ENCODE measurements around the gene HELB. TPM values are rescaled to one million over a fixed set of nuclear protein-coding genes. Genes with fewer than 3 reads are reported as not detected.
A peak's percentile ranks its signal among the peaks of the same experiment; 100 is the strongest.

HELB gene
- total RNA-seq, 1 donor from 2014 or later: 6.9 TPM

DNA sequence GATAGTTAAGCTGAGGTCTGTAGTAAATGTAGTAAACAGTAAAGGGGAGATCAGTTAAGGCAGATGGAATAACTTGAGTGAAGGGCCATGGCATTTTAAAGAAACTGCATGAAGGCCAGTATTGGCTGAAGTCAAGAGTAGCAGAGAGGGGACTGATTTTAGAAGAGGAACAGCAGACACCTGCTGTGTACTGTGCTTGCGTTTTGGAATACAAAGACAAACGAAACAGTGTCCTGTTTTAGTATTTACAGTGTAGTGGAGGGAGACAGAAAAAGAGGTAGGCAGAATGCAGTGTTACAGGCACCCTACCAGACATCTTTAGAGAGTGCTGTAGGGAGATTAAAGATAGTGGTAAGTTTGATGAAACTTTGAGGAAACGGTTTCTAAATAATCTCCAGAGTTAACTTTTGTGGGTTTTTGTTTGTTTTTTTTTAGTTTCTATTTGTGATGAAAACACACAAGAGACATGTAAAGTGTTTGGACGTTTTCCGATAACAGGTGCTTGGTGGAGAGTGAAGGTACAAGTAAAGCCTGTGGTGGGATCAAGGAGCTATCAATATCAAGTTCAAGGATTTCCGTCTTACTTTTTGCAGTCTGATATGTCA, 2.1 kb downstream of the HELB start:
- peaks cover 13% of the 10 kb centered on the region for H3K4me1 ChIP-seq
- peaks cover 10% of the 10 kb centered on the region for H3K36me3 ChIP-seq
- intact Hi-C loops (cut with DNase I): no loop called here
- no peaks in the 10 kb centered on the region for H3K27me3 ChIP-seq
- DNase-seq: no peak
- no peak for ATAC-seq
- TF ChIP-seq, protein P1, sequence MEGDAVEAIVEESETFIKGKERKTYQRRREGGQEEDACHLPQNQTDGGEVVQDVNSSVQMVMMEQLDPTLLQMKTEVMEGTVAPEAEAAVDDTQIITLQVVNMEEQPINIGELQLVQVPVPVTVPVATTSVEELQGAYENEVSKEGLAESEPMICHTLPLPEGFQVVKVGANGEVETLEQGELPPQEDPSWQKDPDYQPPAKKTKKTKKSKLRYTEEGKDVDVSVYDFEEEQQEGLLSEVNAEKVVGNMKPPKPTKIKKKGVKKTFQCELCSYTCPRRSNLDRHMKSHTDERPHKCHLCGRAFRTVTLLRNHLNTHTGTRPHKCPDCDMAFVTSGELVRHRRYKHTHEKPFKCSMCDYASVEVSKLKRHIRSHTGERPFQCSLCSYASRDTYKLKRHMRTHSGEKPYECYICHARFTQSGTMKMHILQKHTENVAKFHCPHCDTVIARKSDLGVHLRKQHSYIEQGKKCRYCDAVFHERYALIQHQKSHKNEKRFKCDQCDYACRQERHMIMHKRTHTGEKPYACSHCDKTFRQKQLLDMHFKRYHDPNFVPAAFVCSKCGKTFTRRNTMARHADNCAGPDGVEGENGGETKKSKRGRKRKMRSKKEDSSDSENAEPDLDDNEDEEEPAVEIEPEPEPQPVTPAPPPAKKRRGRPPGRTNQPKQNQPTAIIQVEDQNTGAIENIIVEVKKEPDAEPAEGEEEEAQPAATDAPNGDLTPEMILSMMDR (IDR thresholded peaks at IDR 0.05): no peak
- no peak overlapping the region for H3K27ac ChIP-seq
- H3K4me3 ChIP-seq: peak overlapping the region; percentile 69
- H3K9me3 ChIP-seq: no peaks in the 10 kb centered on the region

DNA sequence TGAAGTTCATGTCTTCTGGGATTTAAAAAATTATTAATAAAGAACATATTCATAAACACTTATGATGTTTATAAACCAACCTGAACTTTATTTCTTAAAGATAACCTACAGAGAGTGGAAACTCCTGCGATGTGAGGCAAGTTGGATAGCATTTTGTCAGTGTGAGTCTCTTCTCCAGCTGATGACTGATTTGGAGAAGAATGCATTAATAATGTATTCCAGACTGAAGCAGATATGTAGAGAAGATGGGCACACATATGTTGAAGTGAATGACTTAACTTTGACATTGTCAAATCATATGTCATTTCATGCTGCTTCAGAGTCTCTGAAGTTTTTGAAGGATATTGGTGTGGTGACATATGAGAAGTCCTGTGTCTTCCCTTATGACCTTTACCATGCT, 7.3 kb downstream of the HELB start:
- no peaks in the 10 kb centered on the region for H3K4me1 ChIP-seq
- TF ChIP-seq, protein P1 (IDR thresholded peaks at IDR 0.05): no peak

DNA sequence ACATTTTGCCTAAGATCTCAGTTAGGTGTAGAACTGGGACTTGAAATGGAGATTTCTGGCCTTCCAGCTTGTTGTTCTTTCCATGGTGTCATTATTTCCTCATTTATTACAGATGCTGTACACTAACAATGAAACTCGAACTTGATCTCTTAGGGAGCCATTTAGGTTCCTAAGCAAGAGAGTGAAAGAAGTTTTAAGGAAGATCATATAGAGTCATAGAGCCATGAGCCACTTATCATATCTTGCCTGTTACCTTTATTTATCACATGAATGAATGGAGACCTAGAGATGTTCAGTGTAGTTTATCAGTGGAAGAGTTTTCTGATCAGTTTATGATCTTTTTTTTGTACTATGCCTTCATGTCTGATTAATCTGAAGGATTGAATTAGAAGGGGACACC, 9.9 kb downstream of the HELB start:
- no peak for DNase-seq
- no peaks in the 10 kb centered on the region for H3K9me3 ChIP-seq
- peaks cover 5% of the 10 kb centered on the region for H3K36me3 ChIP-seq
- no peaks in the 10 kb centered on the region for H3K4me1 ChIP-seq
- intact Hi-C loops (cut with DNase I): no loop called here
- H3K4me3 ChIP-seq: no peak overlapping the region
- no peak overlapping the region for H3K27ac ChIP-seq
- TF ChIP-seq, protein P1 (IDR thresholded peaks at IDR 0.05): no peak
- ATAC-seq: no peak
- no peaks in the 10 kb centered on the region for H3K27me3 ChIP-seq

More for the DNA sequence above, 7.3 kb downstream of the HELB start:
- no peaks in the 10 kb centered on the region for H3K9me3 ChIP-seq
- intact Hi-C loops (cut with DNase I): no loop called here
- ATAC-seq: no peak
- DNase-seq: no peak
- H3K4me3 ChIP-seq: no peak overlapping the region
- H3K27me3 ChIP-seq: no peaks in the 10 kb centered on the region
- peaks cover 15% of the 10 kb centered on the region for H3K36me3 ChIP-seq
- no peak overlapping the region for H3K27ac ChIP-seq

GRCh38 chr12:66314278-66314677, 12.0 kb downstream of the HELB start:
- no peaks in the 10 kb centered on the region for H3K9me3 ChIP-seq
- H3K27ac ChIP-seq: no peak overlapping the region
- DNase-seq (no peak), ATAC-seq (no peak)
- H3K4me3 ChIP-seq: no peak overlapping the region
- peaks cover 8% of the 10 kb centered on the region for H3K36me3 ChIP-seq
- TF ChIP-seq, protein P1 (IDR thresholded peaks at IDR 0.05): no peak
- intact Hi-C loops (cut with DNase I): no loop called here
- H3K4me1 ChIP-seq: no peaks in the 10 kb centered on the region
- H3K27me3 ChIP-seq: no peaks in the 10 kb centered on the region

DNA sequence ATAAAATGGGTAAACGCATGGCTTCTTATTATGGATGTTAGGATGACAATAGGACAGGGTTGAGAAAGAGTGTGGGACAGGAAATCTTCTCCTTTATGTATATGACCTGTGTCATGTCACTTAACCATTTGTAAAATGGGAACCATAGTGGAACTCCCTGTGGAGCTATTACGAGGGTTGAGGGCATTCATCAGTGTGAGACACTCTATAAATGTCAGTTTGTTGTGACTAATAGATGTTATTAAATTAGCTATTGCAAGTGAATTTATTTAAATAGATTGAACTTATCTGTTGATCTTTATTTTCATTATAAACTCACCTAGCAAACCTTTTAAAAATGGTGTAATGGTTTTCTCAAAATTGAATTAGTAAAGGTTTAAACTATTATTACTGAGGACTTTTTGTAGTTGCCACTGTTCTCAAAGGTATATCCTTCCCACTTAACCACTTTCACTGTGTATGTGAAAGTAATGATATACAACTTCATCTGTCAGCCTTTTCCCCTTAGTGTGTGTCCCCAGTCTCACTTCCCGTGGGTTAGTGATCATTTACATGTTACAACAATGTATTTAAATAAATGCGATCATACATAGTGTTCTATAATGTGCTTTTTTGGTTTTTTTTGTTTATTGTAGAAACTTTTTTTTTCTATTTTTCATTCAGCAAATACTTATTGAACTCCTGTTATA, 17.1 kb downstream of the HELB start:
- DNase-seq: no peak
- H3K4me1 ChIP-seq: no peaks in the 10 kb centered on the region
- ATAC-seq: no peak
- H3K4me3 ChIP-seq: no peak overlapping the region
- H3K9me3 ChIP-seq: no peaks in the 10 kb centered on the region
- no peak overlapping the region for H3K27ac ChIP-seq
- H3K27me3 ChIP-seq: no peaks in the 10 kb centered on the region
- TF ChIP-seq, protein P1 (IDR thresholded peaks at IDR 0.05): no peak
- intact Hi-C loops (cut with DNase I): no loop called here
- H3K36me3 ChIP-seq: peaks cover 14% of the 10 kb centered on the region

All from upper lobe of right lung (tissue), 1 donor.